Measurements from ENCODE around the gene RBPMS2. TPM values are rescaled to one million over a fixed set of nuclear protein-coding genes. Genes with fewer than 3 reads are reported as not detected.

The RBPMS2 gene
- total RNA-seq, 5 donors from 2014 or later (not counting 1 experiment from before 2014, with no cell fraction given): 0.16 to 0.26 (median 0.20) TPM; not detected in 2

Other genes starting within 250 kb of the RBPMS2 start
- gene PIF1, start 50.1 kb upstream of the RBPMS2 start, total RNA-seq: 1 to 10 TPM in 3 of 5 donors, under 1 TPM in 2; 0.88 to 4.1 (median 1.1) TPM
- gene PLEKHO2, start 66.3 kb upstream of the RBPMS2 start, total RNA-seq: 10 to 100 TPM in 4 of 5 donors, 1 to 10 TPM in 1; 9.2 to 22.7 (median 17.1) TPM
- gene ANKDD1A, start 136.3 kb upstream of the RBPMS2 start, total RNA-seq: 10 to 100 TPM in 2 of 5 donors, 1 to 10 TPM in 3; 1.7 to 13.4 (median 7.9) TPM
- 10 to 100 TPM; 40.1 to 58.4 (median 49.0) TPM for gene SPG21, start 214.3 kb upstream of the RBPMS2 start, total RNA-seq